HG03103 (cell line): ENCODE measurements around the gene PRKAG1.

Source experiments
- ATAC-seq: cut with Tn5 transposase; IDR thresholded peaks from one replicate; pipeline ENCODE4 v1.9.1; 2021; ENCODE audit warnings: low read depth; ENCODE audit not compliant: unreplicated experiment

PRKAG1 gene

GRCh38 chr12:48986720-48987291, 31.8 kb downstream of the PRKAG1 start:
- no peak for ATAC-seq

DNA sequence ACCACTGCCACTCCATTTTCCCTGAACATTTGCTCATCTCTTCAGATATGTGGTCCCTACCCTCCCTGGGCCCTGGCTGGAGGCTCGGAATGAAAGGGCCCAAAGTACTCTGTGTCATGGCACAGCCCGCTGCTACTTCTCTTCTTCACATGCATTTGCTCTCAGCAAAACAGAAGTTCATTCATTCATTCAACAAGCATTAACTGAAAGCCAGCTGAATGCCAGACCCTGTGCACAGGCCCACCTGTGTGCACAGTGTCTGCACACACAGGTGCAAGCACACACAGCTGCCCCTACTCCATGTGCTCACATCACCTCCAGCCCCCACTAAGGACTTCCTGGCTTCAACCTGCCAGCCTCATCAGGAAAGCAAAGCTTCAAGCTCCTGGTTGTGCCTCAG, 32.7 kb downstream of the PRKAG1 start:
- ATAC-seq: no peak

GRCh38 chr12:48985475-48985897, 33.1 kb downstream of the PRKAG1 start:
- no peak for ATAC-seq

- no peak for ATAC-seq
Measured at GRCh38 chr12:48982397-48983080, 36.0 kb downstream of the PRKAG1 start.

- ATAC-seq: no peak
Measured at GRCh38 chr12:48981757-48982157, 36.8 kb downstream of the PRKAG1 start.

DNA sequence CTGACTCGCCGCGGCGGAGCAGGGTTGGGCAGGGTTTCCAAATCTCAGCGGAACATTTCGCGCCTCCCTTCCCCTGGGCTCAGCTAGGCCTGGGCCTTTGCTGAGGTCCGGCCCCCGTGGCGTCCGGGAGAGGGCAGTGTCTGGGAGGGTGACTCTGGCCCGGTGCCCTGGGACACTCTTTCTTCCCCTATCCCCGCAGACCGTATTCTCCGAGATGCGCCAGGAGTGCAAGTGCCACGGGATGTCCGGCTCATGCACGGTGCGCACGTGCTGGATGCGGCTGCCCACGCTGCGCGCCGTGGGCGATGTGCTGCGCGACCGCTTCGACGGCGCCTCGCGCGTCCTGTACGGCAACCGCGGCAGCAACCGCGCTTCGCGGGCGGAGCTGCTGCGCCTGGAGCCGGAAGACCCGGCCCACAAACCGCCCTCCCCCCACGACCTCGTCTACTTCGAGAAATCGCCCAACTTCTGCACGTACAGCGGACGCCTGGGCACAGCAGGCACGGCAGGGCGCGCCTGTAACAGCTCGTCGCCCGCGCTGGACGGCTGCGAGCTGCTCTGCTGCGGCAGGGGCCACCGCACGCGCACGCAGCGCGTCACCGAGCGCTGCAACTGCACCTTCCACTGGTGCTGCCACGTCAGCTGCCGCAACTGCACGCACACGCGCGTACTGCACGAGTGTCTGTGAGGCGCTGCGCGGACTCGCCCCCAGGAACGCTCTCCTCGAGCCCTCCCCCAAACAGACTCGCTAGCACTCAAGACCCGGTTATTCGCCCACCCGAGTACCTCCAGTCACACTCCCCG, 37.4 kb downstream of the PRKAG1 start:
- no peak for ATAC-seq

GRCh38 chr12:48980389-48980952, 38.1 kb downstream of the PRKAG1 start:
- ATAC-seq: no peak

GRCh38 chr12:48979602-48980388, 38.8 kb downstream of the PRKAG1 start:
- no peak for ATAC-seq

- no peak for ATAC-seq
Measured at GRCh38 chr12:48978741-48979601, 39.6 kb downstream of the PRKAG1 start.

GRCh38 chr12:48978291-48978740, 40.3 kb downstream of the PRKAG1 start, which contains the start of gene WNT1:
Gene WNT1, plus strand, starts transcription at chr12:48978322. Its CDS starts 329 bp downstream, at chr12:48978651.
- no peak for ATAC-seq

DNA sequence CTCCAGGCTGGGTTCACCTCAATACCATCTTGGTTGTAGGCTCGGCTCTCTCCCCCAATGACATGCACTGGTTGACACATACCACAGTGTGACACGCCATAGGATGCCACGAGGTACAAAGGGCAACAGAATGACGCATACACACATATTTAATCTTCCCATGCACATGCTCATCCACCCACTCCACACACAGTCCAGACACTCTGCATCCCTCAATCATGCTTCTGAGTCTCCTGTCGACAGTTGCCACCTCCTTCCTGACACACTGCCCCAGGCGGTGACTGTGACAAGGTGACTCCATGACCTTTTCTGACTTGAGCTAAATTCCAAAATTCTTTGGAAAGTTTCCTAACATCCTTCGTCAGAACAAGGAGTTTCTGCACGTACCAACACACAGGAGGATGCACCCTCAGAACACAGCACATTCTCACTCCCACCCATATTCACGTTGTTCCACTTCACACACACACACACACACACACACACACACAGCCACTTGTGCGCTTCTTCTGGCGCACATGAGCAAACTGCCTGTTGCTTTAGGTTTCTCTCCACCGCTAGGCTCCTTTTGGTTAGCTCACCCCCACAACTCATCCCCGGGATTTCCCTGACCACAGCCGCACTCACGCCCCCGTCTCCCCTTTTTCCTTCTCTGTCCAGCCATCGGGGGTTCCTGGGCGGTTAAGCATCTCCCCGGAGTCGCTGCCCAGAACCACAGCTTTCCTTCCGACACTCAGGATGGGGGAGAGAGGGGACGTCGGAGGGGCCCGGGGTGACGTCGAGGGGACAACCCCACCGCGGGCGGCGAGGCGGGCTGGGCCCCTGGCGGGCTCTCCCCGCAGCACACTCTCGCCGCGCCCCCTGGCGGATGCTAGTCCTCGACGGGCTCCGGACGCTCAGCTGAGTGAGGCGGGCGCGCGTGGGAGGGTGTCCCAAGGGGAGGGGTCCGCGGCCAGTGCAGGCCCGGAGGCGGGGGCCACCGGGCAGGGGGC, 41.0 kb downstream of the PRKAG1 start:
- no peak for ATAC-seq

- no peak for ATAC-seq
Measured at GRCh38 chr12:48973941-48974673, 44.5 kb downstream of the PRKAG1 start.

GRCh38 chr12:48973531-48973930, 45.0 kb downstream of the PRKAG1 start:
- no peak for ATAC-seq

DNA sequence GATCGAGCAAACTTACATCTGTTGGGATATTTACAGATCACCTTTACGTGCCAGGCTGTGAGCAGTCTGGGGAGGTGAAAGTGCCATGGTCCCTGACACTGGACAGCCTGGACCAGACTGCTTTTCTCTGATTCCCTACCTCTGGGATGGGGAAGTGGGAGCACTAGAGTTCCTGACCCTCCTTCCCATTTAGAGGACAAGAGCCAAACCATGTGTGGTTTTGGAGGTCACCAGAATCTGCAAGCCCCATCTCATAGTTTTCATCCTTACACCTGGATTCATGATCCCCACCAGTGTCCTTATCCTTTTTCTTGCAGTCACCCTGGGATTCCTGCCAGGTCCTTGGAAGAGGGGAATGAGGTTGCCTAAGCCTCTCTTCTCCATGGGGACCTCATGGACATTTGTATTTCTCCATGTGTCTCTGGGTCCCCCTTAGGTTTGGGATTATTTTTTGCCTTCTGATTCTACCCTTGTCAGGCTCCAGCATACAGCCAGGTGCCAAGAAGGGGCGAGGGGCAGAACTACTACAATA, 45.6 kb downstream of the PRKAG1 start:
- ATAC-seq: no peak

GRCh38 chr12:48972213-48972951, 46.2 kb downstream of the PRKAG1 start:
- no peak for ATAC-seq

DNA sequence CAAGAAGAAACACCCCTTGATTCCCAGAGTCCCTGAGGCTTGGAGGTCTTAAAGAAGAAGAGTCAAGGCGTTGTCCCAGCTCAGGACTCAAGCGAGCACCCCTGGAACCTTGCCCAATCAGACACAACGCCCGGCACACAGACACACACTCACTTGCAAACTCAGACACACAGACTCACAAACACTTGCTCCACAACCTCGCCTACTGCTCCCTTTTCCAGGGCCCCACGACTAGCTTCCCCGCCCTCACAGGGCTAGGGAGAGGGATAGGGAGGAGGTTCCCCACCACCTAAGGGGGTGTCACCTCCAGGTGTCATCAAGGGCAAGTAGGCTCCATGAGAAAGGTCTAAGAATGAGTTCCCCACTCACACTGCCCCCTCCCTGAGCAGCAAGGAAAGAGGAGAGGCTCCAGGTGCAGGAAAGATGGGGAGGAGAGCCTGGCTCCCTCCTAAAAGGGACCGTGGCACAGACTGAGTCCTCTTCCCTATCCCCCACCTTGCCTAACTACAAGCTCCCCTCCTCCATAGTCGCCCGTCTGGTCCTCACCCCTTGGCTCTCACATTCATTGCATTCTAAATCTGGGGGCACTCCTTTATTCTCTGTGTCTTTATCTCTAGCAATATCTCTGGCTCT, 47.8 kb downstream of the PRKAG1 start:
- ATAC-seq: no peak
